Ovary (tissue), 9 donors: Measurements from ENCODE around the gene PRRC2A. TPM values are rescaled to one million over a fixed set of nuclear protein-coding genes. Genes with fewer than 3 reads are reported as not detected.

Source experiments
- DNase-seq, 5 donors: peaks; one replicate each; pipeline ENCODE4 v3.0.0-alpha.2; 2019 to 2020
- H3K27ac ChIP-seq, 2 donors: fragments of 200-600 bp; one replicate each; pipeline versions ENCODE4 v1.5.1 to v1.8.0; 2019 to 2022
- H3K27me3 ChIP-seq: fragments of 200-600 bp; one replicate; pipeline ENCODE4 v1.8.0; 2022
- H3K36me3 ChIP-seq: fragments of 200-600 bp; sonication (generic); one replicate; pipeline ENCODE4 v1.5.1; 2019
- H3K4me1 ChIP-seq: one replicate; pipeline ENCODE4 v1.8.1; 2013; ENCODE audit warnings: mild to moderate bottlenecking, moderate library complexity; ENCODE audit not compliant: insufficient read depth
- H3K4me3 ChIP-seq: fragments of 200-600 bp; sonication (generic); one replicate; pipeline ENCODE4 v1.5.1; 2017
- H3K9me3 ChIP-seq, 2 donors: fragments of 200-600 bp in 1 of 2; sonication (generic) in 1 of 2; one replicate each; pipeline versions ENCODE4 v1.5.1 to v1.8.1; 2013 to 2019; ENCODE audit warnings: mild to moderate bottlenecking in 1 of 2, moderate library complexity in 1 of 2
- EP300 ChIP-seq: sonication (generic); formaldehyde crosslinking; IDR thresholded peaks from one replicate; pipeline ENCODE4 v1.6.1; 2017; ENCODE audit warnings: antibody characterized with exemption
- POLR2A ChIP-seq: fragments of 450-650 bp; IDR thresholded peaks from one replicate; pipeline ENCODE4 v1.6.1; 2017; ENCODE audit warnings: antibody characterized with exemption, mild to moderate bottlenecking, moderate library complexity
- WGBS, 3 donors: extraction: QIAGEN DNeasy Blood & Tissue Kit in 1 of 3; methylation state at CpG; one replicate each; pipeline versions ENCODE4 v1.1.5 to v1.1.7; 2013 to 2017; 5-methylcytosine and 5-hydroxymethylcytosine counted together
- intact Hi-C, 4 donors: fragments of 100-400 bp; cut with DNase I; formaldehyde crosslinking; loops; one replicate each; pipeline versions ENCODE4 v1.11.0 to v1.15.1; 2022 to 2023
- polyA plus RNA-seq, 2 donors: library from polyadenylated mRNA; stranded (reverse); fragments of 200-250 nt in 1 of 2; fragments of 350-450 nt in 1 of 2; fragmentation: Illumina TruSeq in 1 of 2; extraction: RNeasy Lipid Tissue Mini Kit (QIAGEN cat#74804) in 1 of 2; gene quantifications; one replicate each; pipeline ENCODE4 v1.2.3, GENCODE V29; 2013 to 2014
- total RNA-seq, 7 donors: library from RNA; depleted of rRNA in 2 of 7; stranded (reverse); fragments of >200 nt in 2 of 7; fragmentation: NEBNext Ultra II Directional in 3 of 7; extraction: Animal tissue kit (Norgen Biotek cat#: 25700) in 3 of 7; gene quantifications; one replicate each; pipeline versions ENCODE4 v1.1.0 to v1.2.4, GENCODE V29; 2016 to 2023
- TF ChIP-seq, protein P1 (sequence below), 3 donors: fragments of 450-650 bp in 2 of 3; fragments of 200-600 bp in 1 of 3; IDR thresholded peaks; one replicate each; pipeline versions ENCODE4 v1.5.1 to v1.8.0; 2016 to 2022; ENCODE audit warnings: antibody characterized with exemption in 3 of 3, mild to moderate bottlenecking in 1 of 3
- donor health status: DM: no; HTN: no; CAD: no; lungs with moderate emphysema.
- donor health status: DM: no; HTN: no; CAD: no.
- donor health status: Bipolar disorder and iron deficiency.
- donor health status: DM: yes; HTN: yes; CAD: no.
- donor health status: DM: no; HTN: no; CAD: no.
- donor health status: DM: yes; HTN: yes; CAD: no.

PRRC2A gene
- total and polyA plus RNA-seq, 9 donors: 48.5 to 222 (median 179) TPM

DNA sequence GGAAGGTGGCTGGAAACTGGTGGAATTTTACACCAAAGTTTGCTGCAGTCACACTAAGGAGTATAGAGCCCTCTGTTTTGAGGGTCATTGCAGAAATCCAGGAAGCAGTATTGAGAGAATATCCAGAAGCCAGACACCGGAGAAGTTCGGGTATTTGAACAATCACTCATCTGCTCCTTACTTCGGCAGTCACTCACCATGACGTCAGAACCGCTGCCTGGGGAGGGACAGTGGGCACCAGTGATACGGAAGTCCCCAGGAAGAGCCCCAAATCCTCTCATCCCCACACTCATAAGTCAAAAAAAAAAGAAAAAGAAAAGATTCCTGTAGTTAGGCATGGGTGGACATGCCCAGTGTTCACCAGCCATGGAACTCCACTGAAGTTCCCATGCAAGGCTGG is 56.4 kb downstream of the PRRC2A start:
- no peak overlapping the region for H3K4me3 ChIP-seq
- H3K27me3 ChIP-seq: no peaks in the 10 kb centered on the region
- no peak overlapping the region for H3K27ac ChIP-seq
- H3K36me3 ChIP-seq: no peaks in the 10 kb centered on the region
- no peaks in the 10 kb centered on the region for H3K9me3 ChIP-seq
- H3K4me1 ChIP-seq: peaks cover 2% of the 10 kb centered on the region
- intact Hi-C loops: loop anchor here in 1 of 4 donors (10.0 kb wide), 1 partner anchor 288 kb away; no protein-coding TSS in a partner anchor
- DNase-seq: no peak
- TF ChIP-seq, protein P1, sequence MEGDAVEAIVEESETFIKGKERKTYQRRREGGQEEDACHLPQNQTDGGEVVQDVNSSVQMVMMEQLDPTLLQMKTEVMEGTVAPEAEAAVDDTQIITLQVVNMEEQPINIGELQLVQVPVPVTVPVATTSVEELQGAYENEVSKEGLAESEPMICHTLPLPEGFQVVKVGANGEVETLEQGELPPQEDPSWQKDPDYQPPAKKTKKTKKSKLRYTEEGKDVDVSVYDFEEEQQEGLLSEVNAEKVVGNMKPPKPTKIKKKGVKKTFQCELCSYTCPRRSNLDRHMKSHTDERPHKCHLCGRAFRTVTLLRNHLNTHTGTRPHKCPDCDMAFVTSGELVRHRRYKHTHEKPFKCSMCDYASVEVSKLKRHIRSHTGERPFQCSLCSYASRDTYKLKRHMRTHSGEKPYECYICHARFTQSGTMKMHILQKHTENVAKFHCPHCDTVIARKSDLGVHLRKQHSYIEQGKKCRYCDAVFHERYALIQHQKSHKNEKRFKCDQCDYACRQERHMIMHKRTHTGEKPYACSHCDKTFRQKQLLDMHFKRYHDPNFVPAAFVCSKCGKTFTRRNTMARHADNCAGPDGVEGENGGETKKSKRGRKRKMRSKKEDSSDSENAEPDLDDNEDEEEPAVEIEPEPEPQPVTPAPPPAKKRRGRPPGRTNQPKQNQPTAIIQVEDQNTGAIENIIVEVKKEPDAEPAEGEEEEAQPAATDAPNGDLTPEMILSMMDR (IDR thresholded peaks at IDR 0.05): no peak
- TF ChIP-seq EP300: no peak
- no peak for TF ChIP-seq POLR2A
- 58 to 69% (median 69%) methylated on average over 6 of the region's 6 CpGs for WGBS, 3 donors

GRCh38 chr6:31677955-31678354 is 57.4 kb downstream of the PRRC2A start:
- H3K4me3 ChIP-seq: no peak overlapping the region
- WGBS, 3 donors: 56 to 65% (median 62%) methylated on average over 8 of the region's 8 CpGs
- no peaks in the 10 kb centered on the region for H3K27me3 ChIP-seq
- intact Hi-C loops: loop anchor here in 1 of 4 donors (10.0 kb wide), 1 partner anchor 287 kb away; no protein-coding TSS in a partner anchor
- DNase-seq: no peak
- no peak overlapping the region for H3K27ac ChIP-seq
- peaks cover 2% of the 10 kb centered on the region for H3K4me1 ChIP-seq
- H3K9me3 ChIP-seq: no peaks in the 10 kb centered on the region
- H3K36me3 ChIP-seq: no peaks in the 10 kb centered on the region
- TF ChIP-seq POLR2A: no peak
- no peak for TF ChIP-seq EP300
- TF ChIP-seq, protein P1 (IDR thresholded peaks at IDR 0.05): no peak

DNA sequence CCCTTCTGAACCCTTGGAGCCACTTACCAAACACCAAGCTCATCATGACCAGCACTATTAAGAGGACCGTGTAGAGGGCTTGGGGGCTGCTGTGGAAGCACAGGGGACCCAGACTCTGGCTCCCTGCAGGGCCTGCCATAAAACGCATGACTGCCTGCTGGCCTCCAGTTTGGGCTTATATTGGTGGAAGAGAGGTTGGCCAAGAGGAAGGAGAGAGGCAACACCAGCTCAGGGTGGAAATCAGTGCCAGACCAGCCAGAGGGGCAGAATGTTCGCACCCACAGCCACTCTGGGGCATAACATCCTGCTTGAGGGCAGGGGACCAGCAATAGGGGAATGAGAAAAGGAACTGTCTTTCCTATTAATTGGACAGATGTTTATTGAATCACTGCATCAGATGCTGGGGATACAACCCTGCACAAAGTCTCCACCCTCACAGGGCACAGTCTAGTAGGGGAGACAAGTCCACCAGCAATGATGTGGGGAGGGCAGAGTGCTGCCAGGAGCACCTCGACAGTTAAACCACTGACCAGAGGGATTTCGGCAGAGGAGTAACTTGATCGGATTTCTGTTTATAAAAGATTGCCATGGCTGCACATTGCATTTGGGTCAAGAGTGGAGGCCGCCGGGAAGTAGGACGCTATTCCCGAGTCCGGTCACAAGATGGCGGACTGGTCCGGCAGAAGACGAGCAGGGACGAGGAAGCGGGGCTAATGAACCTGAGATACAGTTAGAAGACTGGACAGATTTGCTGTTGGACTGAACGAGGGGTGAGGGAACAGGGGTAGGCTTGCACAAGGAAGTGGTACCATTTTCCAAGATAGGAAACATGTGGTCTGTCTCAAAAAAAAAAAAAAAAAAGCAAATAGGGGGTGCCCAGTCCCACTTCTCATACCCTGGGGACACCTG is 60.0 kb downstream of the PRRC2A start, which contains the start of gene LY6G5C:
LY6G5C (minus strand) TSS at position 842 of the 909 bp plus-strand sequence; CDS start at position 148, 694 bp downstream.
- Histone ChIP-seq H3K27ac (peak within 1 kb of the TSS; percentile 71 to 73), H3K4me1 (peaks cover 3% of the 10 kb centered on the region), H3K4me3 (peak within 1 kb of the TSS; percentile 48), H3K9me3 (no peaks in the 10 kb centered on the region), H3K27me3 (no peaks in the 10 kb centered on the region), H3K36me3 (no peaks in the 10 kb centered on the region)
- 12% methylated on average over 17 of the region's 17 CpGs for WGBS, 3 donors
- intact Hi-C loops: loop anchor here in 3 of 4 donors (5.0 to 10.0 kb wide), 2 partner anchors 152 to 184 kb away; partner anchors contain the start of gene NEU1 (in 2 of the 3)
- no peak for TF ChIP-seq EP300
- no peak for TF ChIP-seq POLR2A
- TF ChIP-seq, protein P1 (IDR thresholded peaks at IDR 0.05): peak in 2 of 3 donors; percentile 72 to 79
- DNase-seq: peak; percentile 77 to 87 (median 83)

GRCh38 chr6:31681135-31681671 is 60.7 kb downstream of the PRRC2A start:
- Histone ChIP-seq H3K36me3 (no peaks in the 10 kb centered on the region), H3K27me3 (no peaks in the 10 kb centered on the region), H3K27ac (peak overlapping the region; percentile 71 to 73), H3K9me3 (no peaks in the 10 kb centered on the region), H3K4me1 (peaks cover 3% of the 10 kb centered on the region), H3K4me3 (peak overlapping the region; percentile 48)
- TF ChIP-seq, protein P1 (IDR thresholded peaks at IDR 0.05): peak in 1 of 3 donors; percentile 30
- no peak for TF ChIP-seq POLR2A
- WGBS, 3 donors: 1% methylated on average over 40 of the region's 40 CpGs
- intact Hi-C loops: loop anchor here in 3 of 4 donors (5.0 to 10.0 kb wide), 2 partner anchors 151 to 184 kb away; partner anchors contain the start of gene NEU1 (in 2 of the 3)
- DNase-seq: peak in 4 of 5 donors; percentile 48 to 68 (median 60)
